Measurements from ENCODE around the gene SYCP1. TPM values are rescaled to one million over a fixed set of nuclear protein-coding genes. Genes with fewer than 3 reads are reported as not detected.
"Not testable (repeated sequence)": the region's sequence is repeated elsewhere in the genome, so short reads cannot be mapped to it uniquely, and the experiment has no call there.

Gene SYCP1
- total RNA-seq, 2 experiments from 2014 or later, result not detected

GRCh38 chr1:114982251-114982650, 127.6 kb downstream of the SYCP1 start:
- Mint-ChIP-seq H3K4me3 (no peak overlapping the region), H3K4me1 (ENCODE audit: low read depth) (no peaks in the 10 kb centered on the region), H3K27ac (no peak overlapping the region), H3K36me3 (ENCODE audit: low read depth) (no peaks in the 10 kb centered on the region), H3K9me3 (ENCODE audit: insufficient read depth) (peaks cover 12% of the 10 kb centered on the region), H3K27me3 (ENCODE audit: low read depth) (peaks cover 2% of the 10 kb centered on the region)
- DNase-seq, result no peak
- ATAC-seq, result no peak
- CTCF ChIA-PET, result interaction anchor here (2.7 to 6.0 kb wide), 2 partner anchors 71 to 130 kb away, joined by 9 to 41 read pairs; no protein-coding TSS in a partner anchor
- POLR2A ChIA-PET, result no interaction called here

- DNase-seq (no peak), ATAC-seq (no peak)
- Mint-ChIP-seq H3K4me1 (ENCODE audit: low read depth) (no peaks in the 10 kb centered on the region), H3K27ac (no peak overlapping the region), H3K27me3 (ENCODE audit: low read depth) (peaks cover 3% of the 10 kb centered on the region), H3K4me3 (no peak overlapping the region), H3K36me3 (ENCODE audit: low read depth) (no peaks in the 10 kb centered on the region), H3K9me3 (ENCODE audit: insufficient read depth) (peaks cover 29% of the 10 kb centered on the region)
- ChIA-PET POLR2A (interaction anchor here (0.6 kb wide), 1 partner anchor 79 kb away, joined by 4 read pairs; no protein-coding TSS in a partner anchor), CTCF (interaction anchor here (2.3 to 6.0 kb wide), 2 partner anchors 67 to 126 kb away, joined by 7 to 41 read pairs; no protein-coding TSS in a partner anchor)
Observed at GRCh38 chr1:114986286-114986685, 131.6 kb downstream of the SYCP1 start.

GRCh38 chr1:114988095-114988494, 133.4 kb downstream of the SYCP1 start:
- ChIA-PET POLR2A (interaction anchor here (0.5 kb wide), 1 partner anchor 181 kb away, joined by 3 read pairs; no protein-coding TSS in a partner anchor), CTCF (interaction anchor here (1.0 kb wide), 1 partner anchor 65 kb away, joined by 4 read pairs; no protein-coding TSS in a partner anchor)
- Mint-ChIP-seq H3K4me1 (ENCODE audit: low read depth) (no peaks in the 10 kb centered on the region), H3K9me3 (ENCODE audit: insufficient read depth) (peaks cover 18% of the 10 kb centered on the region), H3K4me3 (no peak overlapping the region), H3K27ac (no peak overlapping the region), H3K27me3 (ENCODE audit: low read depth) (peaks cover 3% of the 10 kb centered on the region), H3K36me3 (ENCODE audit: low read depth) (no peaks in the 10 kb centered on the region)
- ATAC-seq (no peak), DNase-seq (no peak)

- CTCF ChIA-PET, result no interaction called here
- DNase-seq (no peak), ATAC-seq (no peak)
- H3K36me3 Mint-ChIP-seq (ENCODE audit: low read depth), result no peaks in the 10 kb centered on the region
- H3K4me1 Mint-ChIP-seq (ENCODE audit: low read depth), result no peaks in the 10 kb centered on the region
- no peak overlapping the region for H3K27ac Mint-ChIP-seq
- H3K9me3 Mint-ChIP-seq (ENCODE audit: insufficient read depth), result no peaks in the 10 kb centered on the region
- H3K4me3 Mint-ChIP-seq, result no peak overlapping the region
- H3K27me3 Mint-ChIP-seq (ENCODE audit: low read depth), result peaks cover 19% of the 10 kb centered on the region
- POLR2A ChIA-PET, result no interaction called here
Observed at GRCh38 chr1:114997510-114998289, 143.0 kb downstream of the SYCP1 start.

GRCh38 chr1:115006191-115006590, 151.5 kb downstream of the SYCP1 start:
- ChIA-PET CTCF (no interaction called here), POLR2A (no interaction called here)
- ATAC-seq (no peak), DNase-seq (no peak)
- Mint-ChIP-seq H3K4me3 (no peak overlapping the region), H3K27ac (no peak overlapping the region), H3K9me3 (ENCODE audit: insufficient read depth) (no peaks in the 10 kb centered on the region), H3K27me3 (ENCODE audit: low read depth) (peaks cover 12% of the 10 kb centered on the region), H3K4me1 (ENCODE audit: low read depth) (no peaks in the 10 kb centered on the region), H3K36me3 (ENCODE audit: low read depth) (no peaks in the 10 kb centered on the region)

GRCh38 chr1:115012006-115012405, 157.3 kb downstream of the SYCP1 start:
- H3K27ac Mint-ChIP-seq, result no peak overlapping the region
- no peaks in the 10 kb centered on the region for H3K36me3 Mint-ChIP-seq (ENCODE audit: low read depth)
- H3K9me3 Mint-ChIP-seq (ENCODE audit: insufficient read depth), result no peaks in the 10 kb centered on the region
- H3K27me3 Mint-ChIP-seq (ENCODE audit: low read depth), result no peaks in the 10 kb centered on the region
- no peak for ATAC-seq
- no peak for DNase-seq
- H3K4me1 Mint-ChIP-seq (ENCODE audit: low read depth), result no peaks in the 10 kb centered on the region
- no peak overlapping the region for H3K4me3 Mint-ChIP-seq
- POLR2A ChIA-PET, result no interaction called here
- CTCF ChIA-PET, result no interaction called here

- CTCF ChIA-PET, result no interaction called here
- H3K36me3 Mint-ChIP-seq (ENCODE audit: low read depth), result no peaks in the 10 kb centered on the region
- H3K4me1 Mint-ChIP-seq (ENCODE audit: low read depth), result no peaks in the 10 kb centered on the region
- no peaks in the 10 kb centered on the region for H3K27me3 Mint-ChIP-seq (ENCODE audit: low read depth)
- no peak overlapping the region for H3K27ac Mint-ChIP-seq
- POLR2A ChIA-PET, result no interaction called here
- H3K4me3 Mint-ChIP-seq, result no peak overlapping the region
- ATAC-seq, result no peak
- DNase-seq, result no peak
- no peaks in the 10 kb centered on the region for H3K9me3 Mint-ChIP-seq (ENCODE audit: insufficient read depth)
Observed at GRCh38 chr1:115012434-115012833, 157.8 kb downstream of the SYCP1 start.

GRCh38 chr1:115013792-115014191, 159.1 kb downstream of the SYCP1 start:
- H3K4me1 Mint-ChIP-seq (ENCODE audit: low read depth), result no peaks in the 10 kb centered on the region
- DNase-seq, result no peak
- no peaks in the 10 kb centered on the region for H3K27me3 Mint-ChIP-seq (ENCODE audit: low read depth)
- ChIA-PET POLR2A (no interaction called here), CTCF (interaction anchor here (1.1 kb wide), 1 partner anchor 100 kb away, joined by 3 read pairs; no protein-coding TSS in a partner anchor)
- no peaks in the 10 kb centered on the region for H3K36me3 Mint-ChIP-seq (ENCODE audit: low read depth)
- H3K9me3 Mint-ChIP-seq (ENCODE audit: insufficient read depth), result no peaks in the 10 kb centered on the region
- no peak overlapping the region for H3K4me3 Mint-ChIP-seq
- no peak overlapping the region for H3K27ac Mint-ChIP-seq
- no peak for ATAC-seq

- H3K4me1 Mint-ChIP-seq (ENCODE audit: low read depth); POLR2A ChIA-PET; H3K4me3 Mint-ChIP-seq; ATAC-seq; H3K27ac Mint-ChIP-seq; H3K36me3 Mint-ChIP-seq (ENCODE audit: low read depth); DNase-seq; H3K9me3 Mint-ChIP-seq (ENCODE audit: insufficient read depth); CTCF ChIA-PET: not testable (repeated sequence)
- H3K27me3 Mint-ChIP-seq (ENCODE audit: low read depth), result peaks cover 15% of the 10 kb centered on the region
Observed at GRCh38 chr1:115019549-115019948, 164.9 kb downstream of the SYCP1 start.

GRCh38 chr1:115021145-115021544, 166.5 kb downstream of the SYCP1 start:
- DNase-seq (no peak), ATAC-seq (no peak)
- ChIA-PET POLR2A (no interaction called here), CTCF (no interaction called here)
- Mint-ChIP-seq H3K4me1 (ENCODE audit: low read depth) (no peaks in the 10 kb centered on the region), H3K27me3 (ENCODE audit: low read depth) (peaks cover 15% of the 10 kb centered on the region), H3K4me3 (no peak overlapping the region), H3K9me3 (ENCODE audit: insufficient read depth) (no peaks in the 10 kb centered on the region), H3K36me3 (ENCODE audit: low read depth) (no peaks in the 10 kb centered on the region), H3K27ac (no peak overlapping the region)

- ChIA-PET POLR2A (no interaction called here), CTCF (interaction anchor here (1.5 kb wide), 1 partner anchor 89 kb away, joined by 4 read pairs; no protein-coding TSS in a partner anchor)
- Mint-ChIP-seq H3K4me1 (ENCODE audit: low read depth) (no peaks in the 10 kb centered on the region), H3K36me3 (ENCODE audit: low read depth) (no peaks in the 10 kb centered on the region), H3K27ac (no peak overlapping the region), H3K9me3 (ENCODE audit: insufficient read depth) (no peaks in the 10 kb centered on the region), H3K4me3 (no peak overlapping the region), H3K27me3 (ENCODE audit: low read depth) (peaks cover 15% of the 10 kb centered on the region)
- DNase-seq, result no peak
- no peak for ATAC-seq
Observed at GRCh38 chr1:115023593-115023992, 168.9 kb downstream of the SYCP1 start.

- no peaks in the 10 kb centered on the region for H3K36me3 Mint-ChIP-seq (ENCODE audit: low read depth)
- CTCF ChIA-PET, result interaction anchor here (1.0 to 2.3 kb wide), 2 partner anchors 21 to 23 kb away, joined by 4 to 5 read pairs; no protein-coding TSS in a partner anchor
Observed at GRCh38 chr1:115029526-115029925, 174.9 kb downstream of the SYCP1 start, which contains the start of gene TSHB. Gene TSHB, plus strand, starts transcription at chr1:115029826. Its CDS starts 3,537 bp downstream, at chr1:115033363.

More at GRCh38 chr1:115029526-115029925, 174.9 kb downstream of the SYCP1 start, which contains the start of gene TSHB:
- no peak within 1 kb of the TSS for H3K27ac Mint-ChIP-seq
- ATAC-seq, result no peak
- H3K27me3 Mint-ChIP-seq (ENCODE audit: low read depth), result peaks cover 4% of the 10 kb centered on the region
- no peaks in the 10 kb centered on the region for H3K9me3 Mint-ChIP-seq (ENCODE audit: insufficient read depth)
- H3K4me3 Mint-ChIP-seq, result no peak within 1 kb of the TSS
- POLR2A ChIA-PET, result no interaction called here
- no peaks in the 10 kb centered on the region for H3K4me1 Mint-ChIP-seq (ENCODE audit: low read depth)
- DNase-seq, result no peak

Measured in activated CD8-positive, alpha-beta T cell treated with anti-CD3 and anti-CD28 coated beads, Interleukin-2, amount 10 ng/mL, durations not matched to agents 7 days and 5 days (primary cell).